Endothelial cell of umbilical vein (primary cell): ENCODE measurements around the gene XYLT1.

ENCODE experiments used
- POLR2A ChIP-seq: IDR thresholded peaks from 2 replicates; pipeline ENCODE4 v1.6.1; 2012; ENCODE audit warnings: low read depth, mild to moderate bottlenecking, control low read depth, low read length
- POLR2AphosphoS5 ChIP-seq: IDR thresholded peaks from 2 replicates; pipeline ENCODE4 v1.6.1; 2012; ENCODE audit warnings: low read depth, mild to moderate bottlenecking, control low read depth, low read length, moderate library complexity; ENCODE audit not compliant: insufficient read depth
- TF ChIP-seq, protein P1 (sequence below), 2 donors: IDR thresholded peaks; 1 replicate in 1 of 2; 2 replicates in 1 of 2; pipeline ENCODE4 v1.5.1; 2011; ENCODE audit warnings: low read length in 2 of 2, mild to moderate bottlenecking in 2 of 2, moderate library complexity in 2 of 2, control low read depth in 1 of 2, inconsistent platforms in 1 of 2, low read depth in 1 of 2; ENCODE audit not compliant: insufficient read depth in 1 of 2; ENCODE audit errors: extremely low read depth in 1 of 2
- TF ChIP-seq, protein P2 (sequence below): IDR thresholded peaks from 2 replicates; pipeline ENCODE4 v1.6.1; 2011; ENCODE audit not compliant: insufficient read depth, insufficient read length

DNA sequence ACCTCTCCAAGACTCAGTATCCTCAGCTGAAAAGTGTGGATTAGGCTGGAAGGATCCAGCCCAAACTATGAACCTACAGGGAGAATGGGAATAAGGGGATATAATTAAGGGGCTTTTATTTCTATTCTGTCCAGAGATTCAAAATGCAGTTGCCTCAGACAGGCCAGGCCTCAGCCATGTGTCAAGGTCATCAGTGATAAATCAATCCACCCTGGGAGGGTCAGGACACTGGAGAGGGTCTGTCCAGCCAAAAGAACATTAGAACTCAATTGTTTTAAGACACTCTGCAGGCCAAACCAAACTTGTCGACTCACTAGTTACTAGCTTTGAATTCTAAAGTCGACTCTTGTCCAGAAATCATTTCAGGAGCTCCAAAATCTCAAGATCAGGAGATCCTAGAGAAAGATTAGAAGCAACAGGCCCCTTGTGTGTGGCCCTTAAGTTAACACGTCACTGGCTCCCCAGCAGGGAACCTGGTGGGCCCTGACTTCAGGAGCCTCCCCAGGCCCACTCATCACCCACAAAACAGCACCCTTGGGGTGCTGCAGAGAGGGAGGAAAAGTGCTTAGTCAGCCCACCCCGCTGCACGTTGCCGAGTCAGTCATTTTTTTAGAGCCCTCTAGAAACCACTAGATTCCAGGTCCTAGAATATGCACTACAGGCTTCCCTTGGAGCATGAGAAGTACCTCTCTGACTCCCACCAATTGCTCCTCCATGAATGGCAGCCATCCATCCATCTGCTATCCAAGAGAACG, 156.8 kb downstream of the XYLT1 start:
- TF ChIP-seq POLR2AphosphoS5 (no peak), POLR2A (no peak)
- TF ChIP-seq, protein P1, sequence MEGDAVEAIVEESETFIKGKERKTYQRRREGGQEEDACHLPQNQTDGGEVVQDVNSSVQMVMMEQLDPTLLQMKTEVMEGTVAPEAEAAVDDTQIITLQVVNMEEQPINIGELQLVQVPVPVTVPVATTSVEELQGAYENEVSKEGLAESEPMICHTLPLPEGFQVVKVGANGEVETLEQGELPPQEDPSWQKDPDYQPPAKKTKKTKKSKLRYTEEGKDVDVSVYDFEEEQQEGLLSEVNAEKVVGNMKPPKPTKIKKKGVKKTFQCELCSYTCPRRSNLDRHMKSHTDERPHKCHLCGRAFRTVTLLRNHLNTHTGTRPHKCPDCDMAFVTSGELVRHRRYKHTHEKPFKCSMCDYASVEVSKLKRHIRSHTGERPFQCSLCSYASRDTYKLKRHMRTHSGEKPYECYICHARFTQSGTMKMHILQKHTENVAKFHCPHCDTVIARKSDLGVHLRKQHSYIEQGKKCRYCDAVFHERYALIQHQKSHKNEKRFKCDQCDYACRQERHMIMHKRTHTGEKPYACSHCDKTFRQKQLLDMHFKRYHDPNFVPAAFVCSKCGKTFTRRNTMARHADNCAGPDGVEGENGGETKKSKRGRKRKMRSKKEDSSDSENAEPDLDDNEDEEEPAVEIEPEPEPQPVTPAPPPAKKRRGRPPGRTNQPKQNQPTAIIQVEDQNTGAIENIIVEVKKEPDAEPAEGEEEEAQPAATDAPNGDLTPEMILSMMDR (IDR thresholded peaks at IDR 0.05; ENCODE audit: extremely low read depth in 1 of 2, insufficient read depth in 1 of 2, low read depth in 1 of 2, low read length in 2 of 2): no peak
- TF ChIP-seq, protein P2, sequence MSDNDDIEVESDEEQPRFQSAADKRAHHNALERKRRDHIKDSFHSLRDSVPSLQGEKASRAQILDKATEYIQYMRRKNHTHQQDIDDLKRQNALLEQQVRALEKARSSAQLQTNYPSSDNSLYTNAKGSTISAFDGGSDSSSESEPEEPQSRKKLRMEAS: no peak
